K562 (cell line): ENCODE results near the gene VARS1. TPM values are rescaled to one million over a fixed set of nuclear protein-coding genes. Genes with fewer than 3 reads are reported as not detected.

Experiments used
- CBFA2T2 ChIP-seq: fragments of 450-650 bp; conservative IDR thresholded peaks from 2 replicates; pipeline ENCODE4 v1.6.1; 2017; ENCODE audit warnings: mild to moderate bottlenecking
- CREB5 ChIP-seq: fragments of 250-450 bp; sonication (Bioruptor Pico); IDR thresholded peaks from 2 replicates; pipeline ENCODE4 v1.5.0; 2020; ENCODE audit warnings: mild to moderate bottlenecking
- CTCFL ChIP-seq: IDR thresholded peaks from 2 replicates; pipeline ENCODE4 v1.6.1; 2011; ENCODE audit warnings: borderline replicate concordance, low read depth, mild to moderate bottlenecking, moderate library complexity, low read length; ENCODE audit not compliant: insufficient read depth, poor library complexity, severe bottlenecking
- FOXP4 ChIP-seq: sonication (generic); formaldehyde crosslinking; IDR thresholded peaks from 2 replicates; pipeline ENCODE4 v1.8.0; 2022; ENCODE audit warnings: mild to moderate bottlenecking, missing genetic modification reagents, borderline replicate concordance
- GATAD2A ChIP-seq: fragments of 450-650 bp; IDR thresholded peaks from 2 replicates; pipeline ENCODE4 v1.6.1; 2017
- MEF2D ChIP-seq: conservative IDR thresholded peaks from 2 replicates; pipeline ENCODE4 v1.6.1; 2016; ENCODE audit warnings: low read depth, missing genetic modification characterization, missing compliant biosample characterization
- MTA2 ChIP-seq: fragments of 450-650 bp; IDR thresholded peaks from 2 replicates; pipeline ENCODE4 v1.6.1; 2016; ENCODE audit warnings: low read depth
- POLR2B ChIP-seq: fragments of 450-650 bp; IDR thresholded peaks from 2 replicates; pipeline ENCODE4 v1.6.1; 2018; ENCODE audit warnings: low read depth; ENCODE audit not compliant: partially characterized antibody
- RBM39 ChIP-seq: fragments of 200-400 bp; formaldehyde crosslinking; optimal IDR thresholded peaks from 2 replicates; pipeline ENCODE3; 2018; ENCODE audit warnings: low read depth, low read length
- SIRT6 ChIP-seq: IDR thresholded peaks from one replicate; pipeline ENCODE4 v1.6.1; 2012; ENCODE audit warnings: low read depth, mild to moderate bottlenecking, control low read depth, inconsistent platforms, low read length, moderate library complexity
- SPI1 ChIP-seq: IDR thresholded peaks from 2 replicates; pipeline ENCODE4 v1.6.1; 2011; ENCODE audit warnings: low read depth, low read length, control low read depth, borderline replicate concordance
- TAF9B ChIP-seq: fragments of 450-650 bp; IDR thresholded peaks from 2 replicates; pipeline ENCODE4 v1.6.1; 2018; ENCODE audit warnings: mild to moderate bottlenecking; ENCODE audit not compliant: partially characterized antibody
- ZBTB33 ChIP-seq: sonication (generic); formaldehyde crosslinking; IDR thresholded peaks from 2 replicates; pipeline ENCODE4 v1.8.1; 2023; ENCODE audit warnings: mild to moderate bottlenecking, missing genetic modification reagents
- ZNF324 ChIP-seq: fragments of 250-450 bp; sonication (Bioruptor Pico); IDR thresholded peaks from 2 replicates; pipeline ENCODE4 v1.4.0; 2020; ENCODE audit warnings: mild to moderate bottlenecking
- ZNF583 ChIP-seq: fragments of 250-450 bp; sonication (Bioruptor Pico); IDR thresholded peaks from 2 replicates; pipeline ENCODE4 v1.4.0; 2020
- ZNF695 ChIP-seq: fragments of 450-650 bp; formaldehyde crosslinking; IDR thresholded peaks from 2 replicates; pipeline ENCODE4 v1.4.0; 2020; ENCODE audit warnings: mild to moderate bottlenecking, moderate library complexity
- ZNF699 ChIP-seq: fragments of 250-450 bp; sonication (Bioruptor Pico); IDR thresholded peaks from 2 replicates; pipeline ENCODE4 v1.8.0; 2021; ENCODE audit warnings: mild to moderate bottlenecking, moderate library complexity; ENCODE audit not compliant: insufficient replicate concordance
- ZNF740 ChIP-seq, 3 experiments: fragments of 200-800 bp in 1 of 3; sonication (Bioruptor generic) in 1 of 3; sonication (generic) in 1 of 3; formaldehyde crosslinking in 1 of 3; IDR thresholded peaks; 2 replicates each; pipeline versions ENCODE4 v1.6.1 to v1.8.0; 2016 to 2022; ENCODE audit warnings: mild to moderate bottlenecking in 2 of 3, missing compliant biosample characterization in 2 of 3, missing genetic modification characterization in 2 of 3, missing genetic modification reagents in 1 of 3
- polyA plus RNA-seq, 8 experiments: library from polyadenylated mRNA; depleted of rRNA in 4 of 8; stranded (reverse) in 5 of 8; unstranded in 3 of 8; fragments of >200 nt; fragmentation: Nextera tagmentation in 2 of 8; fragmentation: Illumina TruSeq in 1 of 8; extraction: Ambion mirVana in 2 of 8; extraction: Trizol in 1 of 8; gene quantifications; 2 replicates each; pipeline versions ENCODE4 v1.2.1 to v1.2.3, GENCODE V29; 2011 to 2014; ENCODE audit warnings: inconsistent platforms in 1 of 8, missing spikeins in 1 of 8
- total RNA-seq, 7 experiments: library from RNA; depleted of rRNA in 6 of 7; stranded (reverse); fragments of >200 nt in 6 of 7; fragmentation: Illumina TruSeq in 2 of 7; extraction: Trizol in 2 of 7; gene quantifications; 2 replicates each; pipeline versions ENCODE4 v1.2.1 to v1.2.3, GENCODE V29; 2011 to 2021; ENCODE audit warnings: low replicate concordance in 1 of 7

VARS1 gene
- total and polyA plus RNA-seq, 9 of the 15 experiments (the other 6 are each of a cell fraction or from before 2014, with no cell fraction given), result 2.9 to 488 (median 130) TPM

- TF ChIP-seq ZNF740 (CRISPR knock-in tag; IDR thresholded peaks at IDR 0.05) (peak; percentile 85), ZNF740 (tag; IDR thresholded peaks at IDR 0.05) (peak; percentile 75 to 89), RBM39 (peak; percentile 96), TAF9B (no peak), ZNF699 (CRISPR knock-in tag) (no peak), SPI1 (no peak), CTCFL (no peak), ZNF583 (CRISPR knock-in tag) (peak; percentile 93), CBFA2T2 (no peak), ZBTB33 (CRISPR knock-in tag) (0 out of 2 replicates have a peak, but pooled peaks have one; percentile 3), FOXP4 (no peak), MTA2 (no peak), ZNF324 (CRISPR knock-in tag) (peak; percentile 46; the same call in 1 of the 2 replicates), POLR2B (peak; percentile 99), GATAD2A (no peak), CREB5 (peak; percentile 55; the same call in 1 of the 2 replicates), SIRT6 (peak; percentile 81), ZNF695 (CRISPR knock-in tag) (peak; percentile 43; the same call in 1 of the 2 replicates), MEF2D (peak; percentile 90)
Measured at GRCh38 chr6:31834367-31835250, 39.1 kb upstream of the VARS1 start (continued).
